GM18907 (cell line): ENCODE measurements around the gene TRMT1.

Experiments
- ATAC-seq: cut with Tn5 transposase; IDR thresholded peaks from one replicate; pipeline ENCODE4 v1.9.1; 2021; ENCODE audit warnings: mild to moderate bottlenecking, moderate library complexity; ENCODE audit not compliant: unreplicated experiment

The TRMT1 gene

DNA sequence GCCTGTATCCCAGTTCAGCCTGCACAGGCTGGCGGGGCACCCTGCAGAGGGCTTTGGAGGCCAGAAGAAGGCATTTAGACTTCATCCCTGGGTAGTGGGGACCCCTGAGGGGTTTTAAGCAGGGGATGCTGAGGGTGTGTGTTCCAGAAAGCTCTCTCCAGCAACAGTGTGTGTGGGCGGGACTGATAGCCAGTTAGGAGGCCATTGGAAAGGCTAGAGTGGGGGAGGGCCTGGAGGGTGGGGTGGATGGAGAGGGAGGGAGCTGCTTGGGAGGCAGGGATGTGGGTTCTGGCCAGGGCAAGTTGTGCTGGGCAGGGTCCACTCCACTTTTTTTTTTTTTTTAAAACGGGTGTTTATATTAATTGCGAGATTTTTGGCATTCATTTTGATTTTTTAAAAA, 42.2 kb downstream of the TRMT1 start:
- ATAC-seq: no peak

DNA sequence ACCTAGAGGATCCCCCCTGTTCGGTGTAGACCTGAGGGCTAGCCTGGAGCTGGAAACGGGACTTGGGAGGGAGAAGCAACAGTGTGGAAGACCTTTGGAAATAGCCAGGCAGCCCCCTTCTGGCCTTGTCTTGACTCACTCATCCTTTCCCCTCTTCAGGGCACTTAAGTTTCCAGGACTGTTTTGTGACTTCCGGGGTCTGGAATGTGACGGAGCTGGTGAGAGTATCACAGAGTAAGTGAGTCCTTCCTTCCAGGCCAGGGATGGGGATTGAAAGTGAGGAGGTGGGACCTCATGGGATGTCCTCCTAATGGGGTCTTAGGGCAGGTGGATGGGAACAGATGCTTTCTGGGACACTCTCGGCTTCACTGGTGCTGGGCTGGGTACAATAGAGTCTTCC, 43.3 kb downstream of the TRMT1 start:
- no peak for ATAC-seq

DNA sequence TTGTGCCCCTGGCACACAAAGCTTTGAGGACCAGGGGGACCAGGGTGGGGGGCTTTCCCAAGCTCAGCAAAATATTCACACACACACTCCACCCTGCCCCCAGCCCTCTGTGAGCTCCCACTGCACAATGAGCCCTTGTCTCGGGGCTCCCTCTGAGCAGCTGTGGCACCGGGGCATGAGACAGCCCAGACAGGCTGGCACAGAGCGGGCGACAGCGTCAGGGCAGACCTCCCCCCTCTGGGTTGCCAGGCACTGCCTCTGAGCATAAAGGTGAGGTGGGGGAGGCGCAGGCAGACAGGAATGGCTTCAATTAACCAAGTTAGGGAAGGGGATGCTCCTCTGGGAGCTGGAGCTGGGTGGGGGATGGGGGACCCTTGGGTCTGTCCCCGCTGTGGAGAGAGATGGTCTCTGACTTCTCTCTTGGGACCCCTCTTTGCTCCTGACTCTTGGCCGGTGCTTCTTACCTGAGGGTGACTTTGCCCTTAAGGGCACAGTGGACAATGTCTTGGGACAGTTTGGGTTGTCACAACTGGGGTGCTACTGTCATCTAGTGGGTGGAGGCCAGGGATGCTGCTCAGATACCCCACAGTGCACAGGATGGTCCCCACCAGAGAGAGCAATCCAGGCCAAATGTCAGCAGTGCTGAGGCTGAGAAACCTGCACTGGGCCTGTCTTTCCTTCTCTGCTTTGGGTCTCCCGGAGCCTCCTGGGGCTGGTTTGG, 44.2 kb downstream of the TRMT1 start:
- ATAC-seq: no peak

DNA sequence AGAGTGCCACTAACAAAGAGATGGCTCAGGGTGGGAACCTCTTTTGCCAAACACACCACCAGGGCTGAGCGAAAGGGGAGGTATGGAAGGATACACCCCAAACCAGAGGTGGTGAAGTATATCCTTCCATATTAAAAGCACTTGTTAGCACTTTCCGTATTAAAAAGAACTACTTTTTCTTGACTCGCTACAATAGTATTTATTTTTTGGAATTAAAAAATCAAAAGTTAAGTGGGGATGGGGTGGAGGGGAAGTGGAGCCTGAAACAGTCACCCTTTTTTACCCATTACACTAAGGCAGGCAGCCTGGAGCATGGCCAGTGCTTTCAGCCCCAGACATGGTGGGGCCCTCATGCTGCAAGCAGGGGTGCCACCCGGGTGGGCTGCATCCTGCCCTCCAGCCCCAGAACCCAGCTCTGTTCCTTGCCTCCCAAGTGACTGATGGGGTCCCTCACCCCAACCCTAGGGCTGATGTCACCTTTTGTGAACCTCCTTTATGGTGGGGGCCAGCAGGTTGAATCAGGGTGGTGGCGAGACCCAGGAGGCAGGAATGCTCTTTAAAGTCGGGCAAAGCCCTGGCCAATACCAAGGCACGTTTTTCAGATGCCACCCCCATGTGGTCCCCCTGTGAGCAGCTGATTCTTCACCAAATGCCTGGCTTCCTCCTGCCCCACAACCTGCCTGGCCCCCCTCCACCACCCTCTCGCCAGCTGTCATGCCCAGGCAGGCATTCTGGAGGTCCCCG, 44.9 kb downstream of the TRMT1 start:
- no peak for ATAC-seq

DNA sequence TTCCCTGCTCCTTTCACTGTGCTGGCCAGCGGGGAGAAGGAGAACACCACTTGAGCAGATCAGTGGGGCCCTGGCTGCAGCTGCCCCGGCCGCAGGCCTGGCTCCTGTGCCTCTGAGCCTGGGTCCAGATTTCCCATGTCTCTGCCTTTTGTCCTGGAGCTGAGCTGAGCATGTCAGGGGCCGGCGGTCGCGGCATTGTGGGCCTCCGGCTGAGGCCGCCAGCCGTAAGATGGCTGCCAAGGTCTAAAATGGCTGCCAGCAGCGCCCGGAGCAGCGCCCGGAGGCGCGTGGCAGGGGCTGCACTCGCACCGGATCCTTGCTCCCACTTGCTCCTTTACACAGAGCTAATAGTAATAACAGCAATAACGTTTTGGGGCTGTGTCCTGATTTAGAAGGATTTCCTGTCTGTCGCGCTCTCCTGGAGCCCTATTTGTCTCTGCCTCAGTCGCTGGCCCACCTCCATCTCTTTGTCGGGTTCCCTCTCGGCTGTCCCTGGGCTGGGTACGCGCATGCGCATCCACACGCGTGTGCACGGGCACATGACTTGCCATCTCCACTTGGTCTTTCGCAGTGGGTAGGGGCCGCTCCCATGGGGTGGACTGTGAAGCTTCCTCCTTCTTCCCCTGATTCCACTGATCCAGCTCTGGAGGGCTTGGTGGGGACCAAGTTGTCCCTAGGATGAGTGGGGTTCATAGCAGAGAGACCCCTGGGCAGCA, 46.0 kb downstream of the TRMT1 start:
- ATAC-seq: no peak

DNA sequence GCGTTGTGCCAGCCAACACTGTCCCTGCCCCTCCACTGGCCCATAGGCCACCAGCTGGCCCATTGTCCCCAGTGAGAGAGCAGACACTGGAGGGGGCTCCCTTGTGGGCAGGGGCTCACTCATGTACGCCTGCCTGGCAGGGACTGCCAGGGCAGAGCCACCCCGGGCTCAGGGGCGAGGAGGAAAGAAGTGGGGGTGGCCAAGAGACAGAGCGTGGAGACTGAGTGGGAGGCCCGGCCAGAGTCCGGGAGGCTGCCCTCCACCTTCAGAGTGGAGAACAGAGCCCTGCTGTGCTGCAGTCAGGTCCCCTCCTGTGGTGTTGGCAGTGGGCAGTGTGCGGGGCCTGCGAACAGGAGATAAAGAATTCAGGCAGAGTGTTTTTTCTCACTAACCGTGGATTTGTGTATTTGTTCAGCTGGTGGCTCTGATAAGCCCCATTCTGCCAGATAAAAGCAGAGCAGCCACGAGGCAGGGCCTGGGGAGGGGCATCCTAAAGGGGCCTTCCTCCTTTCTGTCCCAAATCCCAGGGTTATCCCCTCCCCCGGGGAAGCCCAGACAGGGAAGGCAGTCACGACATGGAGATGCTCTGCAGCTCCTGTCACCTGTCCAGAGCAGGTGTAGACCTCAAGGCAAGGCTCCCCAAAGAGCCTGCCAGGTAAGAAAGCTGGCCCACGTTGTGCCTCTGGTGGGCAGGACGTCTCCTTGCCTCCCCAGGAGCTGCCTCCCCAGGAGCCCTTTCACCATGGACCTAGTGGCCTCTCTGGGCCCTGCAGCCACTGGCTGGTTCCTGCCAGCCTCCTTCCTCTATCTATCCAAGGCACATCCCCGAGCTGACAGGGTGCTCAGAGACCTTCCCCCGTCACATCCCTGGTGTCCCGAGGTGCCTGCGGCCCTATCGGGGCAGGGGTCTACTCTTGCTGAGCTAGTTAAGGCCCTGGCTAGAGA, 46.9 kb downstream of the TRMT1 start:
- no peak for ATAC-seq

DNA sequence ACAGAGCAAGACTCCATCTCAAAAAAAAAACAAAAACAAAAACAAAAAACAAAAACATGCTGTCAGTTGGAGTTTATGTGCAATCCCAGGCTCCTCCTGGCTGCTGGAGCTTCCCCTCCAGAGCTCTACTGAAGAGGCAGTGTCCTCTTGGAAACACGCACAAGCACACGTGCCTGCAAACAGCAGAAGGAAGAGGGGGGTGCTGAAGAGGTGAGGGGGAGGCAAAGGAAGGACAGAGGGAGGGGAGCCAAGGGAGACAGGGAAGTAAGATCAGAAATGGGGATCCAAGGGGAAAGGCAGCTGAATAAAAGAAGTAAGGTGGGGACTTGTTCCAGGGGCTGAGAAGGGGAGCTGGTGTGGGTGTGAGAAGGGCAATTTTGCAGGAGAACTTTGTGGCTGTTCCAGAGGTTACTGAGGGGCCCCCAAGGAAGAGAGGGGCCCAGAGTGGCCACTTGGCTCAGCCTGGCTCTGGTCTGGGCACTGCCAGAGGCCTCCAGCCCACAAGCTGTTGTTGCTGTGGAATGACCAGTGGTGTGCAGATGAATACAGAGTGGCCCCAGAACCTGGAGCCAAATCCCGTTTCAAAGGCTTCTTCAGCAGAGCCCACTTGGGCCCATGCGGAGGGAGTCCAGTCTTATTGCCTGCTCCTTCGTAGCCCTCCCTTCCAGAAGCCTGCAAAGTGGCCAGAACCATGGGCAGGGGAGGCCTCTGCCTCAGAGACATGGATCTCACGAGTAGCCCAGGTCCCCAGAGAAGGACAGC, 48.3 kb downstream of the TRMT1 start:
- ATAC-seq: no peak

DNA sequence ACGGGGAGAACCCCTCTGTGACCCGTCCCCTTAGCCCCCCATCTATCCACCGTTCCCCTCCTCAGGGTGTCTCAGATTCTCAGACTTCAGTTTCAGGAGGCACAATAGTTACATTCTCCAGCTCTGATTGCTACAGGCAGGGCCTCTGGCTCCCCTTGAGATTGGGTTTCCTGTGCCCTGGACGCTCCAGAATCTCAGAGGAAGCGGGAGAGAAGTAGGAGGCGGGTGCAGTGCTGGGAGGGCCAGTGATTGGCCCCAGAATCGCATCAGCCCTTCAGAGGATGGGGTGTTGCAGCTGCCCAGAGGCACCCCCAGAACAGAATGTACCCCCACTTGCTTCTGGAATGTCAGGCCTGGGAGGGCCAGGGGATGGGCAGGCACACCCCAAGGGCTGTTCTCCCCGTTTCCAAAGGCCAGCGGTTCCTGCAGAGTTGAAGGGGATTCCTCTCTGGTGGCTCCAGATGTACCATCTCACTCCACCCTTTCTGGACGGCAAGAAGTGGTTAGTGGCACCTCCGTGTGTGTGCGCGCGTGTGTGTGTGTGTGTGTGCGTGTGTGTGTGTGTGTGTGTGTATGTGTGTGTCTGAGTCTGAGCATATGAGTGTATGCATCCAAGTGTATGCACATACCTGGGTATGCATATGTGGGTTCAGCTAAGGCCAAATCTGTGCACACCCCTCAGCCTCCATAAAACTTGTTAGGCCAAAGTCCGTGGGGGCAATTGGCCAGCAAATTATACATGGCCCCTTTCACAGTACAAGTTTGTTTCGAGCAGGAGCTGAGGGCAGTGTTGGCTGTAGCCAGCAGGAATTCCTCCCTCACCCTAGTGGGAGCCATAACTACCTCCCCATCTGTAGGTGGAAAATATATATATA, 49.4 kb downstream of the TRMT1 start:
- no peak for ATAC-seq

DNA sequence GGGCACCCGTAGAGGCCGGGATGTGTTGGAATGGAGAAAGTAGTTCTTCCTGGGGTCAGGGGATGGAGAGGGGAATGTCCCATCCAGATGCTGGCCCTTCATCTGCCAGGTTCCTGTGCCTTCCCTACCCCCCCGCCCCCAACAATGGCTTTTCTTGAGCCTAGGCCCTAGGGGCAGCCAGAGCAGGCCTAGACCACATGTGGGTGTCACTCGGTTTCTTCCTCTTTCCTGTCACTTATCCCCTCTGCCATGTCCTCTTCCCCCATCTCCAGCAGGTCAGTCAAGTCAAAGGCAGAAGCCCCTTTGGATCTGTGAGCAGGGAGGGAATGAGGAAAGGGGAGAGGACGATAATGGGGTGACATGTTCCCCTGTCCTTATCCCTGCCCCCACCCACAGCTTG, 50.3 kb downstream of the TRMT1 start:
- no peak for ATAC-seq

DNA sequence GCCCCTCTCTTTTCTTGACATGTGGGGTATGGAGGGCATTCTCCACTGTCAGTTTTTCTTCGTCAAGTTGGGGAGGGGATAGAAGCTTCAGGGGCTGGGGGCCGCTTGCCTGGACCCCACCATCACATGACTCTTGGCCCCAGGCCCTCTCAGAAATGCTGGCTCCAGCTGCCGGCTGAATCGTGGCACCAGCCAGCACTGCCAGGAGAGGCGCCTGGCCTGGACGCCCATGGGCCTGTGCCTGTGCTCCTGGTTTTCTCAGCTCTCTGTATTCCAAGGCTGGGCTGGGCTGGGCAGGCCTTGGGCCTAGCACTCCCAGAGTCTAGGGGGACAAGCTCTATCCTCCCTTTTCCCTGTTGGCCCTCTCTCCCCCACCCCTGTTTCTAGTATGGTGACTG, 52.4 kb downstream of the TRMT1 start:
- ATAC-seq: no peak

DNA sequence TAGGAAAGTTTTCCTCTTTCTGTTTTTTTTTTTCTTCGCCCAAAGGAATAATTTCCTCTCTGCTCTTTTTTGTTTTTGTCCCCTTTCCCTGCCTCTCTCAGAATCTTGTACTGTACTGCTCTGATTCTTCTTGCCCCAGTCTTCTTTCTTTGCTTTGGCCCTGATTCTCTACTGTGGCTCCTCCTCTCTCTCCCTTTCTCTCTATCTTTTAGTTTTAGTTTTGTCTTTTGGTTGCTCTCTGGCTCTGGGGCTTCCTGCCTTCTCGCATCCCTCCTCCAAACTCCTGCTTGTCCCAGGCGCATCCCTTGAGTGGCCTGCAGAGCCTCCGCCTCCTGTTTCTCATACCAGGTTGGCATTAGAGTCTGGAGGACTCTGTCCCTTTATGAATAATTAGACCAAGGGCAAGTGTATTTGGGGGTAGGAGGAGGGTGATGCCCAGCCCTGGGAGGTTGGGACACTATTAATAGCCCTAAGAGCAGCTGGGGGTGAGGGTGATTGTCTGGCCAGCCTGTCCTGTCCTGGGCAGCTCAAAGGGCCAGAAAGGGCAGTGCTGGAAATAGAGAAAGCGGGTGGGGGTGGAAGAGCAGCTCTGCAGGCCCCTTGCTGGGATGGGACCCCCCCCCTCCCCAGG, 53.0 kb downstream of the TRMT1 start:
- ATAC-seq: no peak

DNA sequence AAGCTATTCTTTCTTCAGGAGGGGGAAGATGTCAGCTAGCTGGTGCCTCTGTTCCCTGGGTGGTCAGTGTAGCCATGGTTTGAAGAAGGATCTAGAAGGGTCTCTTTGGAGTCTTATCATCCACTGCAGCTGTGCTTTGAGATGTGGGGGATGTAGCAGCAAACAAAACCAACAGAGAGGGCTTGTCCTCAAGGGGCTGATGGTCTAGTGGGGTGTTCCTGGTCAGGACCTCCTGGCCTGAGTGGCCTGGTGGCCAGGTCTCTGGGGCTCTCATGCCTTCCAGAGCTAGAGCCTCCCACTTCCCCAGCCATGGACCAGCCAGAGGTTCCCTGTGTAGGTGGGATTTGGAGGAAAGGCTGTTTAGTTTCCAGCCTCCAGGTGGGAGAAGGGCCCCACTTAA, 54.2 kb downstream of the TRMT1 start:
- ATAC-seq: no peak

DNA sequence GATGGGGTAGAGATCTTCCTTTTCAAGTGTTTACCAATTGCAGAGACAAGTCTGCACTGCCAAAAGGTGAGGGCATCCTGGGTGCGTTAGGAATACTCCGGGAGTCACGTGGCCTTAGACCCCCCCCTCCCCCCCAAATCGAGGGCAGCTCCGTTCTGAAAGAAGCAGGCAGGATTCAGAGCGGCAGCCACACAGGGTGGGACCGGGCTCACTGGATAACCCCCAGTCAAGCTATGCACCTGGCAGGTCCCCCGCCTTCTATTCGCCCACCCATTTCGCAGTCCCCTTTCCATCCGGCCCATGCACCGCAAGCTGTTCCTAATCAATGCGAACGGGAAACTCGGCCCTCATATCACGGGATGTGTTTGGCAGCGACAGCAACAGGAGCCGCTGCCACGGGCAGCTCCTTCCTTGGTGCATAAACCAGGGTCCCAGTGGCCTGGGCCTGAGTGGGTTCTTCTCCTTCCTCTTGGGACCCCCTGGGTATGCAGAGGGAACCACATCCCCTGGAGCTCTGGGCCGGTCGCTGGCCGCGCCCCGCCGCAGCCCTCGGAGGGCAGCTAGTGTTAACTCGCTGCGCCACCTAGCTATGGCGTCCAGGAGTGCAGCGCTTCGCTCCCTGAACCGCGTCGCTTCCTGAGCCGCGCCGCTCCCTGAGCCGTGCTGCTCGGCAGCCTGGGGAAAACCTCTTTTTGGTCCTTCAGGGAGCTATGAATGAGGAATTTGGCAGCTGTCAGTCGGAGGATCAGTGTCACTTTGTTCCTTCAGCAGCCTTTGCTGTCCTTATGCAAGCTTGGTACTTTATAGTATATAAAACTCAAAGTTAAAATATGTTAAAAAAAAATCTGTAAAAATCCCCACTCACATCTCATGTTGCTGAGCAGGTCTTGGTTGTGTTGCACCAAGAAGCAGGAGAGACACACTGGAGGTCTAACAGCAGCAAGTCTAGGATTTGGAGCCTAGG, 55.3 kb downstream of the TRMT1 start:
- ATAC-seq: no peak

DNA sequence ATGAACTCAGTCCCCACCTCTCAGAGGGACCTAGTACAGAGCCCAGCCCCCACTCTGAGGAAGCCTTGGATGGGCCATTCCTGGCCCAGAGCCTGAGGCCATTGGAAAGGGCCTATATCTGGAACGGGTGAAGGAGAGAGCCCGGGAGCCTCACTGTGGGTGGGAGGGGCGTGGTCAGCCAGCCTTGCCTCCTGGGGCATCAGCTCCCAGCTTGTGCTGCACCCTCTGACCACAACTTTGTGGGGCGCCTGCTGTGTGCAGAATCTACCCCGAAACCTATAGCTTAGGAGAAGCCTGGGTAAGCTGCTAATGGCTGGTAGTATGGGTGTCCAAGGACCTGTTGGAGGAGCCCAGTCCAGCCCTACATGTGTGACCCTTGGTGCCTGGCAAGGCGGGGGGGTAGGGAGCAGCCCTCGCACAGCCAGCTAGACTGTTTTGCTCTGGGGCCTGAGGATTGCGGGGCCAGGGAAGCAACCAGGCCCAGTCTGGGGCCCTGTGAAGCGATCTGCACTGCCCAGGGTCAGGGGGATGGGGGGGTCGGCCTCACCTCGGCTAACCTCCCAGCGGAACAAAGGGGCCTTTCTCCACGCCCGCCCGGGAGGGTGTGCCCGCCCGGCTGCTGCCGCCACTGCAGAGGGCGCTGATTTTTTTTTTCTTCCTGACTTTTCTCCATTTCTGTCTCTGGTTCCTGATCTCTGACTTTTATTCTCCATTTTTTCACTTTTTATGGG, 56.1 kb downstream of the TRMT1 start:
- ATAC-seq: no peak

DNA sequence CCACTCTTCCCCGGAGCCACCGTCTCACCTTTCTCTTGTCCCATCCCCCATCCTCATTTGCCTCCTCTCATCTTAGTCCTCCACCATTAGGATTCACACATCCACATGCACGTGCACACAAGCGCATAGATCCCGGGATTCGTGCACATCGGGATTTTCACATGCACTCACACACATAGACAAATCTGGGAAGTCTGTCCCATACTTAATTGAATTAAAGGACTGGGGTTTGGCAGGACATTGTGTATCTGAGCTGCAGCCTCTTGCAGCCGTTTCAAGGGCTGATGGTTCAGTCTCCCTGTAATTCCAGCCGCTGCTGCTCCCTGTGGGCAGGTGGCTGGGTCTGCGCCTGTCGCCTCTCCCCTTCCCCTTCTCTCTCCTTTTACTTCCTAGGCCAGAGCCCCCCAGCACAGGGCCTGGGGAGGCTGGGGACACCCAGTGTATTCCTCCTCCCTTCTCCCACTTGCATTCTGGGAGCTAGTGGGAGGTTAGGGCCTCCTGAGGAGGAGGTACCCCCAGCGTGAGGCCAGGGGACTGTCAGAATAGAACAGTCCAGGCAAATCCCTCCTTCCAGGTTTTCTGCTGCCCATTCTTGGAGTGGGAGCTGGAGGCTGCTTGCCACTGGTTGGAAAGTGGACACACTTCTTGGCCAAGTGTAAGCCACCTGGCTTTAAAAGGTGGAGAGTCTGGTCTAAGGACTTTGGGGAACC, 57.4 kb downstream of the TRMT1 start:
- ATAC-seq: no peak

DNA sequence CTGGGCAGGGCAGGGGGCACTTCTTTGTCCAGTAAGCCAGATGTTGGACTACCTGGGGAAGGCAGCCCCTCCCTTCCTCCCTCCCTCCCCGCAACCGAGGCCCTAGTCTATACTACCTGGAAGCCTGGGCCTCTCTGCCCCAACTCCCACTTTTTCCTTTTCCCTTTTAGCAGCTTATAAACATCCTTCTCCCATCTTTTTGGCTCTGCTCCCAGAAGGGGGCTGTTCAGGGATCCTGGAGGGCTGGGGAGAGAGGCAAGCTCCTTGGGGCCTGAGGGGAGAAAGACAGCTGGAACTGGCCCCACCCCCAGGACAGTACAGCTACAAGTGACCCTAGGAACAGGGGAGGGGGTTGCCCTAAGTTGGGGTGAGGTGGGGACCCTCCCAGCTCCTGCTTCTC, 58.8 kb downstream of the TRMT1 start:
- ATAC-seq: no peak
